Activated naive CD4-positive, alpha-beta T cell treated with anti-CD3 and anti-CD28 coated beads, Interleukin-2, amount 50 U/mL, for 16 hours (primary cell): ENCODE data around the gene HDAC4.
"Not testable (repeated sequence)": the region's sequence is repeated elsewhere in the genome, so short reads cannot be mapped to it uniquely, and the experiment has no call there.

ENCODE experiments used
- DNase-seq: peaks from one replicate; pipeline ENCODE4 v3.0.0-alpha.2; 2020

HDAC4 gene

DNA sequence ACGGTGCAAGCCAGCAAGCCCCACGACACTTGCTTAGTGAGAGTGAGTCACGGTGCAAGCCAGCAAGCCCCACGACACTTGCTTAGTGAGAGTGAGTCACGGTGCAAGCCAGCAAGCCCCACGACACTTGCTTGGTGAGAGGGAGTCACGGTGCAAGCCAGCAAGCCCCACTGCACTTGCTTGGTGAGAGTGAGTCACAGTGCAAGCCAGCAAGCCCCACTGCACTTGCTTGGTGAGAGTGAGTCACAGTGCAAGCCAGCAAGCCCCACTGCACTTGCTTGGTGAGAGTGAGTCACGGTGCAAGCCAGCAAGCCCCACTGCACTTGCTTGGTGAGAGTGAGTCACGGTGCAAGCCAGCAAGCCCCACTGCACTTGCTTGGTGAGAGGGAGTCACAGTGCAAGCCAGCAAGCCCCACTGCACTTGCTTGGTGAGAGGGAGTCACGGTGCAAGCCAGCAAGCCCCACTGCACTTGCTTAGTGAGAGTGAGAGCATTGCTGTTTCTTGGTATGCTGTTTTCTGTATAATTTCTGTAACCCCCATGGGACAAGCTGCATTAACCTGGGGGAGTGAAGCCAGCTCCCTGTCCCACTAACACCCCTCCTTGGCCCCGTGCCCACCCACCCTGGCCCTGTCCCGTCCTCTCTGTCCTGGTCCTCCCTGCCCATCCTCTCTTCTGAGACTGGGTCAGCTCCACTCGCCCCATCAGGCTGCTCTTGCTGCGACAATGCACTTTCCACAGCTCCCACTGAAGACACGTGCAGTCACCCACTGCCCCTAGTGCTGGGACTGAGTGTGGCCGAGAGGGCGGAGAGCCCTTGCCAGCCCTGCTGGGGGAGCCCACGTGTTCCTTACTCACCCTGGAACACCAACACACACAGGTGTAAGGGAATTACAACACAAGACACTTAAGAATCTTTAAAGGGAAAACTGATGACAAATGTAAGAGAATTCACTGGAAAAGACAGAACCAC lies 331.2 kb downstream of the HDAC4 start:
- DNase-seq, result not testable (repeated sequence)

DNA sequence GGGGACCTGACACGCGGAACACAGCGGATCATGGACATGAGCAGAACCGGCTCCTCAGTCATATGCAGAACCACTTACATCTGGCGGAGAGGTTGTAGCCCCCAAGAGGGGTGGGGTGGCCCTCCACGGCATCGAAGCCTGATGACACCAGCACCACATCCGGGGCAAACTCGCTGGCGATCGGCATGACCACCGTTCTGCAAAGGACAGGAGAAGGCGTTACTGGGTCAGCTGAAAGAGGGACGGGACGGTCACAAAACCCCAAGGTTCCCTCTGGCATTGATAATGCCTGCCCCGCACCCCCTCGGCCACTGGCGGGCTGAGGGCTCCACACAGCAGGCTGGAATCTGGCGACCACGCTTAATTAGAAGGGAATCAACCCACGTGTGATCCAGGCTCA lies 332.4 kb downstream of the HDAC4 start:
- DNase-seq, result no peak

- no peak for DNase-seq
Measured at GRCh38 chr2:239067196-239067865, 333.5 kb downstream of the HDAC4 start.

DNA sequence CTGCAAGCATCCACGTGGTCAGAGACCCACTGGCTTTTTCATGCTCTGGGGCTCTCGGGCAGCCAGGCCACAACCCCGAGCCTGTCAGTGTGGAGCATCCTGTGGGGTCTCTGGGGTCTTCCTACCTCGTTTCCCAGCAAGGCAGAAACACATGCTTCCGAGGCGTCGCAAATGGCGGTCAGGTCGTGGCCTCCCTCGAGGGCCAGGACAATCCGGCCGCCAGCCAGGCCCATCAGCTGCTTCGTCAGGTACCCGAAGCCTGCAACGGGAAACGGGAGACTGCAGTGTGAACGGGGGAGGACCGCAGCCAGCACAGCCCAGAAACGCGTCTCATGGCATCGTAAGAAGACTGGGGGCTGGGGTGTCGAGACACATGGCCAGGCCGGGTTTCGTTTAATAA lies 334.2 kb downstream of the HDAC4 start:
- no peak for DNase-seq

DNA sequence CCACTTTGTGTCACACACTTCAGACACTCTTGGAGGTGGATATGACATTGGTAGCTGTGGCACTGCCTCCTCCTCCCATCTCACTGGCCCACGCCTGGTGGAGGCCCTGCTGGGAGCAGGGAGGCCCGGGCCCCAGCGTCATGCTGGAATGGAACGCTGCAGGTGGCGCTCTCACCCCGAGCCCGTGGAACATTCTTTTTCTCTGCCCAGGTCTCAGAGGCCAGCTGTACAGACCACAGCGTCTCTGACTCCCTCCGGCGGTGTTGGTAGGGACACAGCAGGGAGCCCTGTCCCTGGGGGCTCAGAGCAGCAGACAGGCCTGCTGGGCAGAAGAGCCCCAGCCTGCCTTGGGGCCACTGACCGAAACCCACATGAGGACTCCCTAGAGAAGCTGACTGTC lies 334.9 kb downstream of the HDAC4 start:
- DNase-seq, result no peak

DNA sequence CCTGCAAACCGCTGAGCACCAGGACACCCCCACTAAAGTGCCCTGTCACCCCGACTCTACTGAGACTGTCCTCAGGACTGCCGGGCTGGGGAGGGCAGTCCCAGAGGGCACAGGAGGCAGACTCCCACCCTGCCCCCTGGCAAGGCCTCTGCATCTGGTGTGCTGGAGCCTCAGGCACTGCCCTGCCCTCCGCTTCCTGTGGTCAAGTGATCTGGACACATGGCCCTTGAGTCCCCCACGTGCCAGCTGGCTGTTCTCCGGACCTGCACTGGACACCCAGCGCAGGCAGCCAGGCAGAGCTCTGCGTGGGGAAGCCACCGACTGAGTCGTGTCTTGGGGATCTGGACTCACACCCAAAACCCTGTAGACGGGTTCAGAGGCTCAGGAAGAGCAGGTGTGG lies 335.3 kb downstream of the HDAC4 start:
- DNase-seq, result no peak

GRCh38 chr2:239064891-239065290 lies 335.9 kb downstream of the HDAC4 start:
- no peak for DNase-seq

- DNase-seq, result no peak
Measured at GRCh38 chr2:239064253-239064652, 336.6 kb downstream of the HDAC4 start.

DNA sequence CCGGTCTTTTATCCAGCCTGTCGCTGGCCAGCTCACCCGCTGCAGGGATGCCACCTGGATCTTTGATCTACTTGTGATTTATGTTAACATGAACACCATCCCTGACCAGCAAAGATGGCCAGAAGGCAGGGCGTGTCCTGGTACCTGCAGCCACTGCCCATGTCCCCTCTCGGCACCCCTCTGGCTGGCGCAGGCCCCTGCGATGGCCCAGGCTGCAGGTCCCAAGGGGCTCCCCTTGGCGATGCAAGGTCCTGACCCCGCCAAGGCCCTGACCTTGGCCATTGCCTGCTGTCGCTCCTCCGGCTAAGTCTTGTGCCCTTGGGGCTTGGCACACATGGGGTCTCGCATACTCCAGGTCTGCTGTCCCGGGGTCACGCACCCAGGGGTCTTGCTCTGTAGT lies 338.1 kb downstream of the HDAC4 start:
- DNase-seq, result no peak

GRCh38 chr2:239061824-239062570 lies 338.8 kb downstream of the HDAC4 start:
- no peak for DNase-seq

GRCh38 chr2:239061121-239061666 lies 339.6 kb downstream of the HDAC4 start:
- no peak for DNase-seq

GRCh38 chr2:239060676-239061075 lies 340.1 kb downstream of the HDAC4 start:
- no peak for DNase-seq

DNA sequence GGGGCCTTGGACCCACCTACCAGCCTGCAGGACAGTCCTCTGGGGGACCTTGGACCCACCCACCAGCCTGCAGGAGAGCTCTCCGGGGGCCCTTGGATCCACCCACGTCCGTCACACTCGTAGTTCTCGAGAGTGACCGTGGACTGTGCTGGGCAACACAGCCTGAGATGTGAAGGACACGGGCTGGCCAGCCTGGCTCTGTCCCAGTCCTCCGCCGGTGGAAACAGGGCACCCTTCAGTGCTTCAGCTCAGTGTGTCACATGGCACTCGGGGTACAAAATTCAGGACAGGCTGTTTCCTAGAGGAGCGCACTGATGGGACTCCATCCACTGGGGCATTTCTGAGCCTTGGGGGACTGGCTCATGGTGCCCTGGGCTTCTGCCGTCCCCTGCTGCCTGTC lies 341.0 kb downstream of the HDAC4 start:
- no peak for DNase-seq

GRCh38 chr2:239058766-239059165 lies 342.1 kb downstream of the HDAC4 start:
- no peak for DNase-seq

DNA sequence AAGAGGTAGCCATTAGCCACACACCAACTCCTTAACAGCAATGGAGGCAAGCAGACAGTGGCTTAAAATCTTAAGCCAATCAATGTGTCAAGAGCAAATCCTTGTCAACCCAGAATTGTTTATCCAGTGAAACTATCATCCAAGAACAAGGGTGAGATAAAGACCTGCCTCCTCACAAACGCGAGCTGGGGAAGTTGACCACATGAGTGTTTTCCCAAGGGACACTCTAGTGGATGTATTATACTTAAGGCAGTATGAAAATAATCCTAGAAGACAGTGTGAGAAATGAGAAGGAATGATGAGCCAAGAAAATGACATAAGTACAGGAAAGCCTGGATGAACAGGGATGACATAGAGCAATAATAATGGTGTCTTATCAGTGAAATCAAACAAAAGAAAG lies 343.3 kb downstream of the HDAC4 start:
- DNase-seq, result no peak

GRCh38 chr2:239056611-239057010 lies 344.2 kb downstream of the HDAC4 start:
- no peak for DNase-seq

GRCh38 chr2:239055756-239056493 lies 344.9 kb downstream of the HDAC4 start:
- no peak for DNase-seq

DNA sequence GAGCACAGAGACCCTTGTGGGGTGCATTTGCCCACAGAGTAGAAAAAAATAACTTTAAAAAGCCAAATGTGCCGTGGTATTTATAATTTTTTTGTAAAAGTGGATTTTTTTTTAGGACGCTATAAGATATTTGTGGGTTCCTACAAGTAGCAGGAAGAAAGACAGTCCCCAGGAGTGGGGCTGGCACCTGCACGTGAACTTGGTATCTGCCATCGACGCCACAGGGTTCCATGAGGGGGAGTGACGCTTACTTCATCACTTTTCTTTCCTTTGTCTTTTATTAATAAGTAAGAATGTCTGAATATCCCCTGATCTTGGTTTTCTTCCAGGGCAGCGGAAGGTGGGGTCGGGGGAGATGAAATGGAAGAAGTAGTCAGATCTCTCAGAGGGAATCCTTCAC lies 345.9 kb downstream of the HDAC4 start:
- no peak for DNase-seq

DNA sequence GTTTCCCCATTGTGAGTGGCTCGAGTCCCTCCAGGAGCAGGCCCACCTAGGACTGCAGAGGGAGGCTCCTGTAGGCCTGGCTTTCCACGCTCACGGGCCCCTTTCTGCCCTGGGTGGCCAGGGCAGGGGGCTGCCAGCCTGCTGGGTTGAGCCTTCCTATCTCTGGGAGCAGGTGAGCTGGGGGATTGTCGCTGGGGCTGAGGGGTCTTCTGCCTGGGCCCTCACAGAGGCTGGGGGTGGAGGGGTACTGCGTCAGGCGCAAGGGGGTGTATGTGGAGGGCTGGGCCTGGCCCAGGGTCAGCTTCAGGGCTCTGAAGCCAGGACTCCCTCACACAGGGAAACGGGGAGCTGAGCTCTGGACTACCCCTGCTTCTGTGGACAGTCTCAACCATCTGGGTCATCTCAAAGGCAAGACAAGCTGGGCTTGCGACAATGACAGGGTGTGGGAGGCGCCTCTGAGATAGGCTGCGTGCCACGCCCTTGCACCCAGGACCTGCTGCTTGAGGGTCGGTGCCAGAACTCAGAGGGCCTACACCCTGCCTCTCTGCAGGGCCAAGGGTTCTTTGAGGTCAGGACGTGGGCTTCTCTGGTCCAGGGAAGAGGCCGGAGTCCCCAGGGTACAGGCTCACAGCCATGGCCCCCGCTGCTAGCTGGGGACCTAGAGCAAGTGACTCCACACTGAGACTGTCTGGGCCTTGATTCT lies 346.9 kb downstream of the HDAC4 start:
- no peak for DNase-seq

GRCh38 chr2:239052798-239053665 lies 347.8 kb downstream of the HDAC4 start:
- DNase-seq, result no peak
